Esophagus muscularis mucosa (tissue), 4 donors: Measurements from ENCODE around the gene PRPH. TPM values are rescaled to one million over a fixed set of nuclear protein-coding genes. Genes with fewer than 3 reads are reported as not detected.

ENCODE experiments used
- DNase-seq: peaks from one replicate; pipeline ENCODE4 v3.0.0-alpha.2; 2017; ENCODE audit errors: extremely low spot score
- H3K27ac ChIP-seq, 4 donors: fragments of 200-600 bp; sonication (generic); replicated peaks in 1 of 4; 1 replicate in 3 of 4; 2 replicates in 1 of 4; pipeline ENCODE4 v1.5.1; 2016 to 2019; ENCODE audit warnings: mild to moderate bottlenecking in 1 of 4
- H3K27me3 ChIP-seq, 4 donors: fragments of 200-600 bp; sonication (generic); one replicate each; pipeline versions ENCODE4 v1.5.1 to v1.6.0; 2016 to 2019
- H3K36me3 ChIP-seq, 4 donors: fragments of 200-600 bp; sonication (generic); one replicate each; pipeline ENCODE4 v1.5.1; 2016 to 2019
- H3K4me1 ChIP-seq, 4 donors: fragments of 200-600 bp; sonication (generic); one replicate each; pipeline ENCODE4 v1.5.1; 2016 to 2019
- H3K4me3 ChIP-seq, 4 donors: fragments of 200-600 bp; sonication (generic); 1 replicate in 2 of 4; 2 replicates in 2 of 4; pipeline ENCODE4 v1.5.1; 2016 to 2019; ENCODE audit warnings: mild to moderate bottlenecking in 4 of 4, moderate library complexity in 1 of 4
- H3K9me3 ChIP-seq, 4 donors: fragments of 200-600 bp; sonication (generic); 1 replicate in 3 of 4; 2 replicates in 1 of 4; pipeline ENCODE4 v1.5.1; 2016 to 2019
- CTCF ChIP-seq, 3 experiments: fragments of 200-600 bp in 2 of 3; fragments of 450-650 bp in 1 of 3; sonication (generic) in 2 of 3; IDR thresholded peaks; one replicate each; pipeline ENCODE4 v1.5.1; 2017 to 2019; ENCODE audit warnings: antibody characterized with exemption in 3 of 3, mild to moderate bottlenecking in 2 of 3, moderate library complexity in 1 of 3
- EP300 ChIP-seq: sonication (generic); formaldehyde crosslinking; IDR thresholded peaks from one replicate; pipeline ENCODE4 v1.6.1; 2017; ENCODE audit warnings: antibody characterized with exemption
- POLR2A ChIP-seq: fragments of 450-650 bp; IDR thresholded peaks from one replicate; pipeline ENCODE4 v1.6.1; 2017; ENCODE audit warnings: antibody characterized with exemption, moderate library complexity, mild to moderate bottlenecking, low read depth
- POLR2AphosphoS5 ChIP-seq, 2 donors: sonication (generic); formaldehyde crosslinking; IDR thresholded peaks; one replicate each; pipeline ENCODE4 v1.6.1; 2017; ENCODE audit warnings: antibody characterized with exemption in 2 of 2
- WGBS: methylation state at CpG from one replicate; pipeline ENCODE4 v1.1.5; 2018; 5-methylcytosine and 5-hydroxymethylcytosine counted together
- intact Hi-C: fragments of 100-400 bp; cut with DNase I; formaldehyde crosslinking; loops from one replicate; pipeline ENCODE4 v1.15.1; 2023
- total RNA-seq, 4 donors: library from RNA; depleted of rRNA; stranded (reverse); fragments of >200 nt; gene quantifications; one replicate each; pipeline versions ENCODE4 v1.1.0 to v1.2.1, GENCODE V29; 2016

Gene PRPH
- total RNA-seq, 4 donors from 2014 or later: 9.9 to 24.5 (median 10.4) TPM

GRCh38 chr12:49259452-49259851 lies 35.5 kb upstream of the PRPH start:
- Histone ChIP-seq H3K27ac (no peak overlapping the region), H3K9me3 (no peaks in the 10 kb centered on the region), H3K36me3 (no peaks in the 10 kb centered on the region), H3K27me3 (no peaks in the 10 kb centered on the region), H3K4me1 (peaks cover 8 to 26% (median 16%) of the 10 kb centered on the region in 4 donors), H3K4me3 (no peak overlapping the region)
- intact Hi-C loops: no loop called here
- DNase-seq: no peak
- WGBS: 87% methylated on average over 4 of the region's 4 CpGs
- TF ChIP-seq CTCF (IDR thresholded peaks at IDR 0.05) (no peak), POLR2A (no peak), EP300 (no peak), POLR2AphosphoS5 (IDR thresholded peaks at IDR 0.05) (no peak)

- Histone ChIP-seq H3K27ac (peak overlapping the region in 1 of 4 donors; percentile 16), H3K36me3 (no peaks in the 10 kb centered on the region), H3K4me3 (no peak overlapping the region), H3K27me3 (no peaks in the 10 kb centered on the region), H3K4me1 (peaks cover 8 to 27% (median 17%) of the 10 kb centered on the region in 4 donors), H3K9me3 (no peaks in the 10 kb centered on the region)
- DNase-seq: no peak
- TF ChIP-seq POLR2A (no peak), CTCF (IDR thresholded peaks at IDR 0.05) (no peak), EP300 (no peak), POLR2AphosphoS5 (IDR thresholded peaks at IDR 0.05) (no peak)
- 31% methylated on average over 3 of the region's 3 CpGs for WGBS
- intact Hi-C loops: no loop called here
These were observed 34.8 kb upstream of the PRPH start for GRCh38 chr12:49260166-49260565.

- Histone ChIP-seq H3K4me3 (no peak overlapping the region), H3K9me3 (no peaks in the 10 kb centered on the region), H3K27ac (peak overlapping the region in 1 of 4 donors; percentile 16), H3K36me3 (no peaks in the 10 kb centered on the region), H3K4me1 (peaks cover 9 to 33% (median 22%) of the 10 kb centered on the region in 4 donors), H3K27me3 (no peaks in the 10 kb centered on the region)
- no peak for TF ChIP-seq POLR2AphosphoS5 (IDR thresholded peaks at IDR 0.05)
- no peak for TF ChIP-seq CTCF (IDR thresholded peaks at IDR 0.05)
- no peak for TF ChIP-seq POLR2A
- TF ChIP-seq EP300: no peak
- intact Hi-C loops: no loop called here
- no peak for DNase-seq
- 87% methylated on average over 10 of the region's 11 CpGs for WGBS
These were observed 34.2 kb upstream of the PRPH start for GRCh38 chr12:49260571-49261363.

- no peak overlapping the region for H3K27ac ChIP-seq
- no peaks in the 10 kb centered on the region for H3K27me3 ChIP-seq
- no peak for DNase-seq
- H3K36me3 ChIP-seq: no peaks in the 10 kb centered on the region
- intact Hi-C loops: no loop called here
- H3K4me1 ChIP-seq: peaks cover 17 to 42% (median 31%) of the 10 kb centered on the region in 4 donors
- H3K4me3 ChIP-seq: no peak overlapping the region
- WGBS: 90% methylated on average over 2 of the region's 2 CpGs
- TF ChIP-seq CTCF (IDR thresholded peaks at IDR 0.05) (no peak), EP300 (no peak), POLR2AphosphoS5 (IDR thresholded peaks at IDR 0.05) (no peak), POLR2A (no peak)
- H3K9me3 ChIP-seq: no peaks in the 10 kb centered on the region
These were observed 33.2 kb upstream of the PRPH start for GRCh38 chr12:49261721-49262120.
